ENCODE results near the gene SF3B6.

The SF3B6 gene

GRCh38 chr2:24107336-24107735 lies 31.2 kb upstream of the SF3B6 start:
- H3K9me3 Mint-ChIP-seq = peaks cover 44% of the 10 kb centered on the region
- H3K27ac Mint-ChIP-seq = no peak overlapping the region
- H3K4me3 Mint-ChIP-seq = no peak overlapping the region
- no peaks in the 10 kb centered on the region for H3K27me3 Mint-ChIP-seq (ENCODE audit: low read depth)
- H3K4me1 Mint-ChIP-seq = peaks cover 10% of the 10 kb centered on the region
- TF ChIP-seq CTCF (IDR thresholded peaks at IDR 0.05; ENCODE audit: unreplicated experiment in 3 of 3) = no peak
- H3K36me3 Mint-ChIP-seq (ENCODE audit: low read depth) = peaks cover 36% of the 10 kb centered on the region

DNA sequence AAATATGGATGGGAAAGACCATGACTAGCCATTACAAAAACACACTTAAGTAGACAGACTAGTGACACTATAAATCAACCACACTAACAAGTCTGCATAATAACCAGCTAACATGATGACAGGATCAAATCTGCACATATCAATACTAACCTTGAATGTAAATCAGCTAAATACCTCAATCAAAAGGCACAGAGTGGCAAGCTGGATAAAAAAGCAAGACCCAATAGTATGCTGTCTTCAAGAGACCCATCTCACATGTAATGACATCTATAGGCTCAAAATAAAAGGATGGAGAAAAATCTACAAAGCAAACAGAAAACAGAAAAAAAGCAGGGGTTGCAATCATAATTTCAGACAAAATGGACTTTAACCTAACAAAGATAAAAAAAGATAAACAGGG lies 30.7 kb upstream of the SF3B6 start:
- Mint-ChIP-seq H3K36me3 (ENCODE audit: low read depth) (peaks cover 40% of the 10 kb centered on the region), H3K27ac (no peak overlapping the region), H3K9me3 (peaks cover 44% of the 10 kb centered on the region), H3K4me3 (no peak overlapping the region), H3K4me1 (peaks cover 9% of the 10 kb centered on the region), H3K27me3 (ENCODE audit: low read depth) (no peaks in the 10 kb centered on the region)
- no peak for TF ChIP-seq CTCF (IDR thresholded peaks at IDR 0.05; ENCODE audit: unreplicated experiment in 3 of 3)

- Mint-ChIP-seq H3K4me3 (no peak overlapping the region), H3K27me3 (ENCODE audit: low read depth) (no peaks in the 10 kb centered on the region), H3K36me3 (ENCODE audit: low read depth) (peaks cover 40% of the 10 kb centered on the region), H3K27ac (no peak overlapping the region), H3K9me3 (peaks cover 41% of the 10 kb centered on the region), H3K4me1 (no peaks in the 10 kb centered on the region)
- TF ChIP-seq CTCF (IDR thresholded peaks at IDR 0.05; ENCODE audit: unreplicated experiment in 3 of 3) = no peak
These were observed 29.7 kb upstream of the SF3B6 start for GRCh38 chr2:24105816-24106215.

DNA sequence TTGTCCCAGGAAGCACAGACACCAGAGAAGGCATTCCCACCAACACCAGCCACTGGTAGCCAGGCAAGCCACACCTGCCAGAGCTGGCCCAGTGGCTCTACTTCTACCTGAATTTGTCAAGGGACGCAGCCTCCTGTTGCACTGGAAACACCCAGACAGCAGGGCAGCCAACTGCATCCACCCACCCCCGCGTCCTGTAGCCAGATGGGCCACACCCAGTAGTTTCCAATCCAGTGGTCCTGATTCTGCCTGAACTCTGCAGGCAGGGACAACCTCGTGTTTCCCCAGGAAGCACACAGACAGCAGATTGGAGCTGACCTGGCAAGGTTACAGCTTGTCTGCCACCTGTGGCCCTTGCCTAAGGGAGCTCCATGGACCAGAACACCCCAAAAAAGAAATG lies 28.8 kb upstream of the SF3B6 start:
- no peaks in the 10 kb centered on the region for H3K4me1 Mint-ChIP-seq
- H3K36me3 Mint-ChIP-seq (ENCODE audit: low read depth) = peaks cover 46% of the 10 kb centered on the region
- H3K9me3 Mint-ChIP-seq = peaks cover 44% of the 10 kb centered on the region
- no peaks in the 10 kb centered on the region for H3K27me3 Mint-ChIP-seq (ENCODE audit: low read depth)
- no peak overlapping the region for H3K4me3 Mint-ChIP-seq
- no peak for TF ChIP-seq CTCF (IDR thresholded peaks at IDR 0.05; ENCODE audit: unreplicated experiment in 3 of 3)
- H3K27ac Mint-ChIP-seq = no peak overlapping the region

DNA sequence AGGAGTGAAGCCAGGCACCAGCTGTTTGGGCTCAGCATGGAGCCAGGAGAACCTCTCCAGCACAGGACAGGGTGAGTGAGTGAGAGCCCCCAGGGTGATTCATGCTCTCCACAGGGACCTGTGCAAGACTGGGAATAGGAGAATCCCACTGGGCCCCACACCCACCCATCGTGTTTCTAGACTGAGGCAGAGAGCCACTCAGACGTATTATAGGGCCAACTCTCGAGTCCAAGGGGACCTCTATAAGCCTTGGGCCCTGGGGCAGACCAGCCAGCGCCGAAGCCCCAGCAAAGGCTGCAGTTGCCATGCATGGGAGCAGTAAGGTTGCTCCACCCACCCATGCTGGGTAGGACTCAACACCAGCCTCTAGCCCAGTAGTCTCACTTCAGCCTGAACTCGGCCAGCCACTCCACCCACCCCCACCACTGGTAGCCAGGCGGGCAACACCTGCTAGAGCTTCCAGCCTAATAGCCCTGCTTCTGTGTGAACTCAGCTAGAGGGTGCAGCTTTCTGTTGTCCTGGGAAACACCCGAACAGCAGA lies 28.1 kb upstream of the SF3B6 start:
- H3K4me1 Mint-ChIP-seq = no peaks in the 10 kb centered on the region
- no peak for TF ChIP-seq CTCF (IDR thresholded peaks at IDR 0.05; ENCODE audit: unreplicated experiment in 3 of 3)
- H3K36me3 Mint-ChIP-seq (ENCODE audit: low read depth) = peaks cover 52% of the 10 kb centered on the region
- peaks cover 47% of the 10 kb centered on the region for H3K9me3 Mint-ChIP-seq
- no peaks in the 10 kb centered on the region for H3K27me3 Mint-ChIP-seq (ENCODE audit: low read depth)
- H3K4me3 Mint-ChIP-seq = no peak overlapping the region
- H3K27ac Mint-ChIP-seq = no peak overlapping the region

DNA sequence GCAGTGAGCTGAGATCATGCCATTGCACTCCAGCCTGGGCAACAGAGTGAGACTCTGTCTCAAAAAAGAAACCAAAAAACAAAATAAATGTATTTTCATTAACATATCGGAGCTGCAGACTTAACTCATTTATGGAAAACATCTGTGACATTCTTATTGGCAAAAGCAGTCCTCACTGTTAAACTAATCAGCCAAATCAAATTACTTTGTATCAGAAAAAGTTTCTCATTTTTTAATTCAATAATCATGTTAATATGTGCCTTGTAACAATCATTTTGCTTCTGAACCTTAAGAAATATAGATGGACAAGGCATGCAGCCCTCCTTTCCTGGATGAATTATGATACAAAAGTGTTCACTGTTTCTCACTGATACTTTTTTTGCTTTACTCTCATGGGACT lies 26.6 kb upstream of the SF3B6 start:
- Mint-ChIP-seq H3K9me3 (peaks cover 50% of the 10 kb centered on the region), H3K27ac (no peak overlapping the region), H3K36me3 (ENCODE audit: low read depth) (peaks cover 57% of the 10 kb centered on the region), H3K27me3 (ENCODE audit: low read depth) (no peaks in the 10 kb centered on the region), H3K4me3 (no peak overlapping the region), H3K4me1 (no peaks in the 10 kb centered on the region)
- TF ChIP-seq CTCF (IDR thresholded peaks at IDR 0.05; ENCODE audit: unreplicated experiment in 3 of 3) = no peak

Measured in nephron (organoid).